Liver (tissue), 3 donors: Measurements from ENCODE around the gene CYB561D2.

Source experiments
- CTCF ChIP-seq: fragments of 150-350 bp; IDR thresholded peaks from 2 replicates; pipeline ENCODE4 v1.5.1; 2017; ENCODE audit warnings: improper control_type of control experiment, low read depth, low read length; ENCODE audit not compliant: missing input control
- JUND ChIP-seq, 2 donors: IDR thresholded peaks; 2 replicates each; pipeline ENCODE4 v1.6.1; 2016; ENCODE audit warnings: antibody characterized with exemption in 2 of 2
- YY1 ChIP-seq: IDR thresholded peaks from 2 replicates; pipeline ENCODE4 v1.6.1; 2016; ENCODE audit warnings: antibody characterized with exemption, mild to moderate bottlenecking
- TF ChIP-seq, protein P1 (sequence below): IDR thresholded peaks from 2 replicates; pipeline ENCODE4 v1.6.1; 2016; ENCODE audit warnings: antibody characterized with exemption, mild to moderate bottlenecking
- TF ChIP-seq, protein P2 (sequence below): IDR thresholded peaks from 2 replicates; pipeline ENCODE4 v1.6.1; 2016; ENCODE audit warnings: antibody characterized with exemption
- donor health status: healthy.
- donor health status: healthy.

DNA sequence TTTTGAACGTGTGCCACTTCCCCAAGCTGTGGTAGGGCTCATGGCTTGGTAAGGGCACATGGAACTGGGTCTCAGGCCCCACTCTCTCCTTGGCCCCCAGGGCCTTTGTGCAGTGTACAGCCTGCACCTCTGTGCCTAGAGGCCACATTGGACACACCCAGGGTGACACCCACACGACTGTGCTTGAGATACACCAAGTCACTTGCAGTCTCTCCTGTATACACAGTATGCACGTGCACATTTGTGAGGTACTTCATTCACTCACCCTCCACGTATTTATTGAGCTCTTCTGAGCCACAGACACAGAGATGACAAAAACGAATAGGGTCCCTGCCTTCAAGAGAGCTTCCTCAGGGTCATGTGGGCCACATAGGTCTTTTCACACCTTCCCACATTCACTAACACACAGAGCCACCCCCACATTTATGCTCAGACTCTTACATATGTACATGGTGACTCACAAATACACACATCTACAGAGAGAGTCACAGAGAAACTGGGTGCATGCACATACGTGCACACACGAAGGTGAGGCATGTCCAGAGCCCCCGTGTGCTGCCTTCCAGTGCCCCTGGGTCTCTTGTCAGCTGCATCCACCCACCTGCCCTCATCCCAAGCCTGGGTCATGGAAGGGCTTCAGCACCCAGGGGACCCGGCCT, 18.5 kb downstream of the CYB561D2 start:
- no peak for TF ChIP-seq JUND (IDR thresholded peaks at IDR 0.05)
- TF ChIP-seq, protein P1, sequence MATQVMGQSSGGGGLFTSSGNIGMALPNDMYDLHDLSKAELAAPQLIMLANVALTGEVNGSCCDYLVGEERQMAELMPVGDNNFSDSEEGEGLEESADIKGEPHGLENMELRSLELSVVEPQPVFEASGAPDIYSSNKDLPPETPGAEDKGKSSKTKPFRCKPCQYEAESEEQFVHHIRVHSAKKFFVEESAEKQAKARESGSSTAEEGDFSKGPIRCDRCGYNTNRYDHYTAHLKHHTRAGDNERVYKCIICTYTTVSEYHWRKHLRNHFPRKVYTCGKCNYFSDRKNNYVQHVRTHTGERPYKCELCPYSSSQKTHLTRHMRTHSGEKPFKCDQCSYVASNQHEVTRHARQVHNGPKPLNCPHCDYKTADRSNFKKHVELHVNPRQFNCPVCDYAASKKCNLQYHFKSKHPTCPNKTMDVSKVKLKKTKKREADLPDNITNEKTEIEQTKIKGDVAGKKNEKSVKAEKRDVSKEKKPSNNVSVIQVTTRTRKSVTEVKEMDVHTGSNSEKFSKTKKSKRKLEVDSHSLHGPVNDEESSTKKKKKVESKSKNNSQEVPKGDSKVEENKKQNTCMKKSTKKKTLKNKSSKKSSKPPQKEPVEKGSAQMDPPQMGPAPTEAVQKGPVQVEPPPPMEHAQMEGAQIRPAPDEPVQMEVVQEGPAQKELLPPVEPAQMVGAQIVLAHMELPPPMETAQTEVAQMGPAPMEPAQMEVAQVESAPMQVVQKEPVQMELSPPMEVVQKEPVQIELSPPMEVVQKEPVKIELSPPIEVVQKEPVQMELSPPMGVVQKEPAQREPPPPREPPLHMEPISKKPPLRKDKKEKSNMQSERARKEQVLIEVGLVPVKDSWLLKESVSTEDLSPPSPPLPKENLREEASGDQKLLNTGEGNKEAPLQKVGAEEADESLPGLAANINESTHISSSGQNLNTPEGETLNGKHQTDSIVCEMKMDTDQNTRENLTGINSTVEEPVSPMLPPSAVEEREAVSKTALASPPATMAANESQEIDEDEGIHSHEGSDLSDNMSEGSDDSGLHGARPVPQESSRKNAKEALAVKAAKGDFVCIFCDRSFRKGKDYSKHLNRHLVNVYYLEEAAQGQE = no peak
- no peak for TF ChIP-seq CTCF
- TF ChIP-seq, protein P2, sequence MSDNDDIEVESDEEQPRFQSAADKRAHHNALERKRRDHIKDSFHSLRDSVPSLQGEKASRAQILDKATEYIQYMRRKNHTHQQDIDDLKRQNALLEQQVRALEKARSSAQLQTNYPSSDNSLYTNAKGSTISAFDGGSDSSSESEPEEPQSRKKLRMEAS = no peak
- TF ChIP-seq YY1 = no peak
